H1 (cell line): ENCODE results near the gene GCK. TPM values are rescaled to one million over a fixed set of nuclear protein-coding genes. Genes with fewer than 3 reads are reported as not detected.
A peak's percentile ranks its signal among the peaks of the same experiment; 100 is the strongest.

Source experiments
- CTCF ChIA-PET: fragments of 300-600 bp; sonication (Branson Sonifier 250); formaldehyde crosslinking; loops from one replicate; lab custom pipeline; 2021; ENCODE audit not compliant: partially characterized antibody; lab: Charles Lee
- POLR2A ChIA-PET: fragments of 300-600 bp; sonication (Branson Sonifier 250); formaldehyde crosslinking; loops from one replicate; lab custom pipeline; 2021; ENCODE audit warnings: inconsistent platforms; ENCODE audit not compliant: partially characterized antibody; lab: Charles Lee
- DNase-seq, 2 experiments: peaks; one replicate each; pipeline versions ENCODE4 v3.0.0 to v3.0.0-alpha.2; 2010 to 2022; ENCODE audit warnings: low spot score in 2 of 2, low read depth in 1 of 2, mixed read lengths in 1 of 2
- FAIRE-seq: peaks from 2 replicates; lab custom pipeline; 2011; peaks lifted over from hg19 to GRCh38; lab: Jason Lieb, UNC
- H2AFZ ChIP-seq: 2 replicates; pipeline ENCODE4 v1.8.1; 2012; ENCODE audit warnings: low read length, inconsistent platforms
- H2AK5ac ChIP-seq: 2 replicates; pipeline ENCODE4 v1.6.1; 2013; ENCODE audit warnings: low read depth, low read length
- H2BK120ac ChIP-seq: replicated peaks from 2 replicates; pipeline ENCODE3; 2013; ENCODE audit warnings: low read depth, low read length, inconsistent platforms
- H2BK12ac ChIP-seq: 2 replicates; pipeline ENCODE4 v1.6.1; 2013; ENCODE audit warnings: low read depth, low read length
- H2BK15ac ChIP-seq: 2 replicates; pipeline ENCODE4 v1.6.1; 2013; ENCODE audit warnings: low read length
- H2BK20ac ChIP-seq: 2 replicates; pipeline ENCODE4 v1.6.1; 2013; ENCODE audit warnings: low read length
- H2BK5ac ChIP-seq: 2 replicates; pipeline ENCODE4 v1.6.1; 2013; ENCODE audit warnings: low read depth, low read length
- H3K14ac ChIP-seq: 2 replicates; pipeline ENCODE4 v1.6.1; 2013; ENCODE audit warnings: inconsistent platforms; ENCODE audit not compliant: insufficient read length
- H3K18ac ChIP-seq: 2 replicates; pipeline ENCODE4 v1.6.1; 2013; ENCODE audit warnings: low read length; ENCODE audit errors: extremely low read depth
- H3K23ac ChIP-seq: 2 replicates; pipeline ENCODE4 v1.6.1; 2013; ENCODE audit warnings: inconsistent platforms; ENCODE audit not compliant: insufficient read length
- H3K23me2 ChIP-seq: 2 replicates; pipeline ENCODE4 v1.6.1; 2013; ENCODE audit warnings: low read depth, low read length
- H3K27ac ChIP-seq: 2 replicates; pipeline ENCODE4 v1.6.1; 2011; ENCODE audit warnings: low read depth, low read length, inconsistent platforms
- H3K27me3 ChIP-seq, 4 experiments: replicated peaks in 1 of 4; 1 replicate in 1 of 4; 2 replicates in 3 of 4; pipeline versions ENCODE4 v1.6.1 to v1.8.1; 2011 to 2013; ENCODE audit warnings: low read length in 3 of 4, mild to moderate bottlenecking in 3 of 4, inconsistent platforms in 2 of 4, mixed read lengths in 2 of 4, moderate library complexity in 1 of 4; ENCODE audit not compliant: control insufficient read depth in 3 of 4, insufficient read depth in 3 of 4; ENCODE audit errors: extremely low read depth in 1 of 4
- H3K36me3 ChIP-seq, 4 experiments: 2 replicates each; pipeline versions ENCODE4 v1.6.1 to v1.8.1; 2011 to 2013; ENCODE audit warnings: mild to moderate bottlenecking in 4 of 4, low read length in 3 of 4, moderate library complexity in 2 of 4, control low read depth in 1 of 4, inconsistent platforms in 1 of 4; ENCODE audit not compliant: insufficient read depth in 4 of 4, control insufficient read depth in 2 of 4
- H3K4ac ChIP-seq: replicated peaks from 2 replicates; pipeline ENCODE3; 2013; ENCODE audit warnings: low read length, low read depth, mixed read lengths, inconsistent platforms; ENCODE audit not compliant: insufficient read length
- H3K4me1 ChIP-seq, 4 experiments: replicated peaks in 1 of 4; 1 replicate in 1 of 4; 2 replicates in 3 of 4; pipeline versions ENCODE4 v1.6.1 to v1.8.1; 2011 to 2013; ENCODE audit warnings: low read length in 3 of 4, inconsistent platforms in 2 of 4, mixed read lengths in 1 of 4; ENCODE audit not compliant: insufficient read depth in 4 of 4, control insufficient read depth in 3 of 4
- H3K4me2 ChIP-seq, 2 experiments: 2 replicates each; pipeline versions ENCODE4 v1.6.1 to v1.8.1; 2011 to 2013; ENCODE audit warnings: low read depth in 2 of 2, low read length in 2 of 2, control low read depth in 1 of 2, inconsistent platforms in 1 of 2, mild to moderate bottlenecking in 1 of 2; ENCODE audit not compliant: insufficient read depth in 1 of 2
- H3K4me3 ChIP-seq, 4 experiments: fragments of 200-600, 300-600 bp in 1 of 4; sonication (generic), shearing (Covaris generic), sonication (Bioruptor Twin) in 1 of 4; 2 replicates each; pipeline versions ENCODE4 v1.5.1 to v1.8.1; 2011 to 2016; ENCODE audit warnings: low read length in 4 of 4, low read depth in 3 of 4, control low read depth in 2 of 4, inconsistent platforms in 2 of 4, mild to moderate bottlenecking in 2 of 4, mixed read lengths in 1 of 4, moderate library complexity in 1 of 4; ENCODE audit not compliant: insufficient read depth in 2 of 4; ENCODE audit errors: extremely low read depth in 1 of 4
- H3K56ac ChIP-seq: replicated peaks from 2 replicates; pipeline ENCODE3; 2013; ENCODE audit warnings: low read depth, mild to moderate bottlenecking, mixed read lengths, low read length, inconsistent platforms; ENCODE audit not compliant: insufficient read length
- H3K79me1 ChIP-seq: 2 replicates; pipeline ENCODE4 v1.6.1; 2013; ENCODE audit warnings: low read depth, low read length, control low read depth
- H3K79me2 ChIP-seq, 2 experiments: 2 replicates each; pipeline versions ENCODE4 v1.6.1 to v1.8.1; 2012 to 2013; ENCODE audit warnings: low read length in 2 of 2, mild to moderate bottlenecking in 2 of 2, inconsistent platforms in 1 of 2; ENCODE audit not compliant: insufficient read depth in 2 of 2, control insufficient read depth in 1 of 2
- H3K9ac ChIP-seq, 4 experiments: replicated peaks in 1 of 4; 1 replicate in 1 of 4; 2 replicates in 3 of 4; pipeline versions ENCODE4 v1.6.1 to v1.8.1; 2011 to 2013; ENCODE audit warnings: low read depth in 3 of 4, low read length in 3 of 4, control low read depth in 2 of 4, mild to moderate bottlenecking in 2 of 4, moderate library complexity in 2 of 4, inconsistent platforms in 1 of 4; ENCODE audit errors: extremely low read depth in 1 of 4
- H3K9me3 ChIP-seq, 2 experiments: 2 replicates each; pipeline versions ENCODE4 v1.6.1 to v1.8.1; 2012 to 2013; ENCODE audit warnings: mild to moderate bottlenecking in 2 of 2, moderate library complexity in 2 of 2, control low read depth in 1 of 2, inconsistent platforms in 1 of 2, low read depth in 1 of 2, low read length in 1 of 2, mixed read lengths in 1 of 2; ENCODE audit not compliant: insufficient read depth in 2 of 2
- H4K20me1 ChIP-seq, 2 experiments: replicated peaks in 1 of 2; 2 replicates each; pipeline versions ENCODE3 to v1.8.1; 2011 to 2013; ENCODE audit warnings: inconsistent platforms in 2 of 2, low read length in 2 of 2, mild to moderate bottlenecking in 1 of 2; ENCODE audit not compliant: insufficient read depth in 2 of 2, control insufficient read depth in 1 of 2
- H4K5ac ChIP-seq: 2 replicates; pipeline ENCODE4 v1.6.1; 2013; ENCODE audit warnings: low read length, low read depth, mixed read lengths, inconsistent platforms; ENCODE audit not compliant: insufficient read length
- H4K8ac ChIP-seq: 2 replicates; pipeline ENCODE4 v1.8.0; 2013; ENCODE audit warnings: mild to moderate bottlenecking, moderate library complexity, low read length, inconsistent platforms; ENCODE audit not compliant: insufficient read depth; ENCODE audit errors: extremely low read depth
- H4K91ac ChIP-seq: replicated peaks from 2 replicates; pipeline ENCODE3; 2013; ENCODE audit warnings: low read length, mixed read lengths, inconsistent platforms; ENCODE audit not compliant: insufficient read length
- ASH2L ChIP-seq: fragments of 200-600, 300-600 bp; sonication (generic); IDR thresholded peaks from one replicate; pipeline ENCODE4 v1.7.1; 2017; ENCODE audit warnings: low read length
- ATF3 ChIP-seq: IDR thresholded peaks from 2 replicates; pipeline ENCODE4 v1.6.1; 2011; ENCODE audit warnings: low read depth, mild to moderate bottlenecking, low read length; ENCODE audit not compliant: insufficient read depth
- BACH1 ChIP-seq: IDR thresholded peaks from 2 replicates; pipeline ENCODE4 v1.6.1; 2012; ENCODE audit warnings: low read length, improper control_type of control experiment
- EGR1 ChIP-seq: IDR thresholded peaks from 2 replicates; pipeline ENCODE4 v1.6.1; 2011; ENCODE audit warnings: low read depth, low read length, borderline replicate concordance
- GTF2F1 ChIP-seq: IDR thresholded peaks from 2 replicates; pipeline ENCODE4 v1.6.1; 2012; ENCODE audit warnings: low read depth, low read length, improper control_type of control experiment, borderline replicate concordance
- KDM4A ChIP-seq: IDR thresholded peaks from one replicate; pipeline ENCODE4 v1.7.1; 2012; ENCODE audit warnings: low read depth, mild to moderate bottlenecking, moderate library complexity, low read length, inconsistent platforms; ENCODE audit not compliant: severe bottlenecking
- KDM5A ChIP-seq: fragments of 200-600 bp; IDR thresholded peaks from 2 replicates; pipeline ENCODE4 v1.7.1; 2012; ENCODE audit warnings: mild to moderate bottlenecking, low read length, inconsistent platforms, mixed read lengths
- RAD21 ChIP-seq, 2 experiments: IDR thresholded peaks in 1 of 2; conservative IDR thresholded peaks in 1 of 2; 2 replicates each; pipeline ENCODE4 v1.6.1; 2011; ENCODE audit warnings: low read depth in 2 of 2, low read length in 2 of 2, improper control_type of control experiment in 1 of 2, inconsistent platforms in 1 of 2, mild to moderate bottlenecking in 1 of 2, moderate library complexity in 1 of 2
- RXRA ChIP-seq: IDR thresholded peaks from 2 replicates; pipeline ENCODE4 v1.6.1; 2011; ENCODE audit warnings: low read depth, mild to moderate bottlenecking, low read length, moderate library complexity; ENCODE audit not compliant: insufficient read depth
- SAP30 ChIP-seq: fragments of 300-600 bp; sonication (generic); IDR thresholded peaks from 2 replicates; pipeline ENCODE4 v1.7.1; 2012; ENCODE audit warnings: low read length, moderate library complexity, mild to moderate bottlenecking, inconsistent platforms; ENCODE audit not compliant: insufficient read depth, insufficient replicate concordance
- SIN3A ChIP-seq, 2 experiments: IDR thresholded peaks in 1 of 2; conservative IDR thresholded peaks in 1 of 2; 2 replicates each; pipeline ENCODE4 v1.6.1; 2011 to 2012; ENCODE audit warnings: low read length in 2 of 2, improper control_type of control experiment in 1 of 2, low read depth in 1 of 2, mild to moderate bottlenecking in 1 of 2
- SIRT6 ChIP-seq: IDR thresholded peaks from one replicate; pipeline ENCODE4 v1.7.1; 2012; ENCODE audit warnings: low read length, inconsistent platforms
- SP4 ChIP-seq: IDR thresholded peaks from 2 replicates; pipeline ENCODE4 v1.6.1; 2012; ENCODE audit warnings: low read length, inconsistent platforms
- TAF7 ChIP-seq: optimal IDR thresholded peaks from 2 replicates; pipeline ENCODE3; 2011; ENCODE audit warnings: low read depth, mild to moderate bottlenecking, inconsistent platforms, low read length, moderate library complexity, borderline replicate concordance
- TCF12 ChIP-seq: IDR thresholded peaks from 2 replicates; pipeline ENCODE4 v1.6.1; 2011; ENCODE audit warnings: low read depth, mild to moderate bottlenecking, low read length
- polyA plus RNA-seq, 7 experiments: library from polyadenylated mRNA; depleted of rRNA in 3 of 7; stranded (reverse) in 5 of 7; unstranded in 2 of 7; fragments of >200 nt in 5 of 7; fragments of 200-250 nt in 2 of 7; gene quantifications; 1 replicate in 5 of 7; 2 replicates in 1 of 7; 4 replicates in 1 of 7; pipeline versions ENCODE4 v1.2.1 to v1.2.3, GENCODE V29; 2011 to 2013; ENCODE audit warnings: missing spikeins in 2 of 7, mixed read lengths in 2 of 7
- total RNA-seq: library from RNA; stranded (reverse); fragmentation: NEBNext Ultra II Directional; extraction: Animal tissue kit (Norgen Biotek cat#: 25700); gene quantifications from 2 replicates; pipeline ENCODE4 v1.2.1, GENCODE V29; 2021

The GCK gene
- total and polyA plus RNA-seq, 2 of the 8 experiments (the other 6 are each of a cell fraction or from before 2014, with no cell fraction given), result 2.4 to 4.9 TPM

- Histone ChIP-seq H3K23me2 (no peaks in the 10 kb centered on the region), H2BK15ac (no peak overlapping the region), H3K23ac (no peak overlapping the region), H2AFZ (no peak overlapping the region), H2BK20ac (no peak overlapping the region), H3K79me2 (no peaks in the 10 kb centered on the region), H4K5ac (no peak overlapping the region), H3K4me3 (no peak overlapping the region), H3K27me3 (no peaks in the 10 kb centered on the region; a peak in 1 of 7 replicates), H2BK12ac (no peak overlapping the region), H2BK120ac (no peak overlapping the region), H2AK5ac (no peak overlapping the region), H3K79me1 (no peaks in the 10 kb centered on the region), H4K91ac (no peak overlapping the region), H3K56ac (no peak overlapping the region), H3K14ac (no peak overlapping the region), H4K20me1 (no peaks in the 10 kb centered on the region), H3K27ac (no peak overlapping the region), H3K36me3 (no peaks in the 10 kb centered on the region), H3K18ac (0 out of 2 replicates have a peak overlapping the region, but pooled peaks have one; percentile 20), H2BK5ac (no peak overlapping the region), H3K9ac (no peak overlapping the region), H3K4me2 (no peak overlapping the region), H3K4ac (no peak overlapping the region), H3K4me1 (no peaks in the 10 kb centered on the region), H4K8ac (peak overlapping the region; percentile 25; the same call in 1 of the 2 replicates), H3K9me3 (no peaks in the 10 kb centered on the region)
- ChIA-PET CTCF (interaction anchor here (1.0 to 2.6 kb wide), 2 partner anchors 9 to 24 kb away, joined by 3 to 9 read pairs; no protein-coding TSS in a partner anchor), POLR2A (no interaction called here)
- no peak for DNase-seq
- no peak for FAIRE-seq
- no peak for TF ChIP-seq EGR1
- TF ChIP-seq SP4, result no peak
- no peak for TF ChIP-seq TCF12
- no peak for TF ChIP-seq SIN3A (conservative IDR thresholded peaks at IDR 0.05 in 1 of 2, IDR thresholded peaks at IDR 0.05 in 1 of 2; ENCODE audit: low read depth in 1 of 2, low read length in 2 of 2)
- TF ChIP-seq BACH1, result no peak
- no peak for TF ChIP-seq KDM5A
- TF ChIP-seq KDM4A, result no peak
- TF ChIP-seq ASH2L, result no peak
- TF ChIP-seq RAD21 (IDR thresholded peaks at IDR 0.05 in 1 of 2, conservative IDR thresholded peaks at IDR 0.05 in 1 of 2; ENCODE audit: low read depth in 2 of 2, low read length in 2 of 2), result no peak
- TF ChIP-seq SIRT6, result no peak
- no peak for TF ChIP-seq ATF3
- no peak for TF ChIP-seq RXRA
- no peak for TF ChIP-seq TAF7
- TF ChIP-seq SAP30, result no peak
- no peak for TF ChIP-seq GTF2F1
Observed at GRCh38 chr7:44172352-44172751, 16.9 kb downstream of the GCK start.
